AG04450 (cell line): ENCODE results near the gene AGTPBP1. TPM values are rescaled to one million over a fixed set of nuclear protein-coding genes. Genes with fewer than 3 reads are reported as not detected.

Source experiments
- CTCF ChIA-PET: fragments of 300-600, 350-600 bp; formaldehyde crosslinking; extraction: SDS; loops from one replicate; lab custom pipeline; 2022; ENCODE audit warnings: antibody characterized with exemption, inconsistent platforms; lab: Charles Lee
- POLR2A ChIA-PET: fragments of 350-600 bp; formaldehyde crosslinking; extraction: SDS; loops from one replicate; lab custom pipeline; 2021; ENCODE audit warnings: antibody characterized with exemption, inconsistent platforms; lab: Yijun Ruan, JAX
- DNase-seq: peaks from one replicate; pipeline ENCODE4 v3.0.0-alpha.2; 2011; ENCODE audit warnings: low read depth, low spot score
- H3K27ac ChIP-seq: one replicate; pipeline ENCODE4 v1.5.1; 2012; ENCODE audit warnings: low read depth, low read length, control low read depth
- H3K27me3 ChIP-seq: one replicate; pipeline ENCODE4 v1.6.0; 2012; ENCODE audit warnings: low read length; ENCODE audit not compliant: control insufficient read depth, insufficient read depth
- H3K4me3 ChIP-seq: 2 replicates; pipeline ENCODE4 v1.5.1; 2011; ENCODE audit warnings: mild to moderate bottlenecking, low read depth, low read length, control low read depth
- H3K9me3 ChIP-seq: 2 replicates; pipeline ENCODE4 v1.5.1; 2012; ENCODE audit warnings: low read length; ENCODE audit not compliant: control insufficient read depth, insufficient read depth
- polyA plus RNA-seq: library from polyadenylated mRNA; depleted of rRNA; stranded (reverse); fragments of >200 nt; gene quantifications from 2 replicates; pipeline ENCODE4 v1.2.3, GENCODE V29; 2011
- TF ChIP-seq, protein P1 (sequence below): IDR thresholded peaks from 2 replicates; pipeline ENCODE4 v1.5.1; 2011; ENCODE audit warnings: low read depth, low read length, control low read depth, inconsistent platforms

Gene AGTPBP1
- polyA plus RNA-seq, 1 experiment: 4.4 TPM

DNA sequence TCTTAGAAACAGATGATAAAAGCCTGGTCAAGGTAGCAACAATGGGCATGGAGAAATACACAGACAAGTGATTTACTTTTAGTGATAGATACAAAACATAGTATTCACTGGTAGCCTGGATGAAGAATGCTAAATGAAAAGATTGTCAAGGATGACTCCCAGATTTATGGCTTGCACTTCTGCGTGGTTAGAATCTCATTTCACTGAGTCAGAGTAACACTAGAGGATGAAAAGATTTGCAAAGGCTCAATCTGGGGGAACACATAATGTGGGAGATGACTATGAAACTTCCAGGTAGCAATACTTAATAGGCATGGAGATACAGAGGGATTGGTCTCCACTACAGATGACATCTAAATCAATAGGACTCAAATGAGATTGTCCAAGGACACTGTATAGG is 38.4 kb downstream of the AGTPBP1 start:
- ChIA-PET CTCF (no interaction called here), POLR2A (no interaction called here)

GRCh38 chr9:85702726-85703289 is 38.9 kb downstream of the AGTPBP1 start:
- TF ChIP-seq, protein P1, sequence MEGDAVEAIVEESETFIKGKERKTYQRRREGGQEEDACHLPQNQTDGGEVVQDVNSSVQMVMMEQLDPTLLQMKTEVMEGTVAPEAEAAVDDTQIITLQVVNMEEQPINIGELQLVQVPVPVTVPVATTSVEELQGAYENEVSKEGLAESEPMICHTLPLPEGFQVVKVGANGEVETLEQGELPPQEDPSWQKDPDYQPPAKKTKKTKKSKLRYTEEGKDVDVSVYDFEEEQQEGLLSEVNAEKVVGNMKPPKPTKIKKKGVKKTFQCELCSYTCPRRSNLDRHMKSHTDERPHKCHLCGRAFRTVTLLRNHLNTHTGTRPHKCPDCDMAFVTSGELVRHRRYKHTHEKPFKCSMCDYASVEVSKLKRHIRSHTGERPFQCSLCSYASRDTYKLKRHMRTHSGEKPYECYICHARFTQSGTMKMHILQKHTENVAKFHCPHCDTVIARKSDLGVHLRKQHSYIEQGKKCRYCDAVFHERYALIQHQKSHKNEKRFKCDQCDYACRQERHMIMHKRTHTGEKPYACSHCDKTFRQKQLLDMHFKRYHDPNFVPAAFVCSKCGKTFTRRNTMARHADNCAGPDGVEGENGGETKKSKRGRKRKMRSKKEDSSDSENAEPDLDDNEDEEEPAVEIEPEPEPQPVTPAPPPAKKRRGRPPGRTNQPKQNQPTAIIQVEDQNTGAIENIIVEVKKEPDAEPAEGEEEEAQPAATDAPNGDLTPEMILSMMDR: no peak
- no peak overlapping the region for H3K4me3 ChIP-seq
- no peaks in the 10 kb centered on the region for H3K9me3 ChIP-seq
- ChIA-PET CTCF (no interaction called here), POLR2A (no interaction called here)
- no peak for DNase-seq
- H3K27me3 ChIP-seq: no peaks in the 10 kb centered on the region
- H3K27ac ChIP-seq: no peak overlapping the region

More for the DNA sequence above, 38.4 kb downstream of the AGTPBP1 start:
- no peaks in the 10 kb centered on the region for H3K27me3 ChIP-seq
- TF ChIP-seq, protein P1: no peak
- no peak for DNase-seq
- H3K27ac ChIP-seq: no peak overlapping the region
- H3K9me3 ChIP-seq: no peaks in the 10 kb centered on the region
- no peak overlapping the region for H3K4me3 ChIP-seq

DNA sequence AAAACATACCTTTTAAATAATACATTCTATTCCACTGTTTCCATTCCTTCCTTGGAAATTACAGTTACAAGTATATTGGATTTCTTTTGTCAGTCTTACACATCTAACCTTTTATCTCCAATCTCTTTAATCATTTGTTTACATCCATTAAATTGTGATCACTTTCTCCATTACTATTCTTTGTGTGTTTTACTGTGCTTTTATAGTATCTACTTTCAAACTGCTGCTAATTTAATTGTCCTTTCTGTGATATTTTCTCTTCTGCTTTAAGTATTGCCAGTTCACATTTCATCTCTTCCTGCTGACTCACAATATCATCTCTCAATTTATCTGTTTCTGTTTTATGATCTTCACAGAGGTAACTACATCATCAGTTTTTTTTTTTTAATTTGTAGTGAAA is 39.6 kb downstream of the AGTPBP1 start:
- H3K9me3 ChIP-seq: no peaks in the 10 kb centered on the region

DNA sequence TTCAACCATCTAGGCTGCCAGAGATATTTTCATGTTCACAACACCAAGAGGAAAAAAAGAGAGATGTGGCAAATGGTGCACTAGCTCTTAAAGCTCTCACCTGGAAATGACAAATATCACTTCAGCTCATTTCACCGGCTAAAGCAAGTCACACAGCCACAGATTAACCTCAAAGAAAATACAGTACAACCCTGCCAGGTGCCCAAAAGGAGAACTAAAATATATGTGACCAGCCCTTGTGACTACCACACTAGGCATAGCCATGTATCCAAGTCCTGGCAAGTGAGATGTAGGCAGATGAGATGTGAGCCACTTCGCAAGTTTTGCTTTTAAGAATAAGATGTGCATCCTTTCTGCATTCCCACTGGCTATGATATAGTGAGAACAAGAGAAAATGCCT is 41.4 kb downstream of the AGTPBP1 start:
- no peak overlapping the region for H3K4me3 ChIP-seq
- TF ChIP-seq, protein P1: no peak
- no peak for DNase-seq
- H3K9me3 ChIP-seq: no peaks in the 10 kb centered on the region
- H3K27ac ChIP-seq: no peak overlapping the region
- ChIA-PET CTCF (interaction anchor here (0.9 kb wide), 1 partner anchor 1303 kb away, joined by 3 read pairs; no protein-coding TSS in a partner anchor), POLR2A (no interaction called here)
- H3K27me3 ChIP-seq: no peaks in the 10 kb centered on the region

More for the DNA sequence above, 39.6 kb downstream of the AGTPBP1 start:
- H3K27me3 ChIP-seq: no peaks in the 10 kb centered on the region
- H3K4me3 ChIP-seq: no peak overlapping the region
- ChIA-PET POLR2A (no interaction called here), CTCF (no interaction called here)
- no peak overlapping the region for H3K27ac ChIP-seq
- TF ChIP-seq, protein P1: no peak
- no peak for DNase-seq

GRCh38 chr9:85688361-85688760 is 53.4 kb downstream of the AGTPBP1 start:
- no peak overlapping the region for H3K4me3 ChIP-seq
- H3K9me3 ChIP-seq: no peaks in the 10 kb centered on the region
- POLR2A ChIA-PET: no interaction called here
- DNase-seq: no peak
- H3K27me3 ChIP-seq: no peaks in the 10 kb centered on the region
- CTCF ChIA-PET: interaction anchor here (3.8 kb wide), 1 partner anchor 10 kb away, joined by 31 read pairs; no protein-coding TSS in a partner anchor
- TF ChIP-seq, protein P1: no peak
- H3K27ac ChIP-seq: no peak overlapping the region
